Sigmoid colon (tissue), 4 donors: ENCODE data around the gene STRN.

Experiments used
- CTCF ChIP-seq, 4 experiments: fragments of 450-650 bp in 3 of 4; fragments of 200-600 bp in 1 of 4; IDR thresholded peaks; one replicate each; pipeline ENCODE4 v1.5.1; 2016 to 2019; ENCODE audit warnings: antibody characterized with exemption in 4 of 4, mild to moderate bottlenecking in 3 of 4, moderate library complexity in 2 of 4
- EP300 ChIP-seq, 4 donors: sonication (generic); formaldehyde crosslinking; IDR thresholded peaks; one replicate each; pipeline ENCODE4 v1.6.1; 2017; ENCODE audit warnings: antibody characterized with exemption in 4 of 4
- POLR2A ChIP-seq, 2 donors: fragments of 450-650 bp; IDR thresholded peaks; one replicate each; pipeline ENCODE4 v1.6.1; 2016; ENCODE audit warnings: antibody characterized with exemption in 2 of 2, mild to moderate bottlenecking in 2 of 2, moderate library complexity in 2 of 2
- POLR2AphosphoS5 ChIP-seq, 4 donors: sonication (generic); formaldehyde crosslinking; IDR thresholded peaks; one replicate each; pipeline ENCODE4 v1.6.1; 2017; ENCODE audit warnings: antibody characterized with exemption in 4 of 4

GRCh38 chr2:36818542-36818941 is 147.8 kb downstream of the STRN start:
- TF ChIP-seq POLR2A (IDR thresholded peaks at IDR 0.05) (no peak), CTCF (IDR thresholded peaks at IDR 0.05) (no peak), POLR2AphosphoS5 (IDR thresholded peaks at IDR 0.05) (no peak), EP300 (IDR thresholded peaks at IDR 0.05) (no peak)
